Fibroblast of lung (primary cell): ENCODE results near the gene SLC24A3. TPM values are rescaled to one million over a fixed set of nuclear protein-coding genes. Genes with fewer than 3 reads are reported as not detected.
A peak's percentile ranks its signal among the peaks of the same experiment; 100 is the strongest.
"Not testable (repeated sequence)": the region's sequence is repeated elsewhere in the genome, so short reads cannot be mapped to it uniquely, and the experiment has no call there.

Source experiments
- DNase-seq, 2 donors: peaks; one replicate each; pipeline versions ENCODE4 v3.0.0 to v3.0.0-alpha.2; 2010; ENCODE audit warnings: low read depth in 2 of 2
- H2AFZ ChIP-seq: 2 replicates; pipeline ENCODE4 v1.5.1; 2012; ENCODE audit warnings: low read length, control low read depth, inconsistent platforms
- H3K27ac ChIP-seq: 2 replicates; pipeline ENCODE4 v1.5.1; 2011; ENCODE audit warnings: low read length, control low read depth; ENCODE audit not compliant: insufficient read depth
- H3K27me3 ChIP-seq: 2 replicates; pipeline ENCODE4 v1.5.1; 2011; ENCODE audit warnings: mild to moderate bottlenecking, low read length; ENCODE audit not compliant: control insufficient read depth, insufficient read depth
- H3K36me3 ChIP-seq: 2 replicates; pipeline ENCODE4 v1.5.1; 2011; ENCODE audit warnings: low read length; ENCODE audit not compliant: control insufficient read depth, insufficient read depth
- H3K4me1 ChIP-seq: 2 replicates; pipeline ENCODE4 v1.5.1; 2011; ENCODE audit warnings: low read length; ENCODE audit not compliant: control insufficient read depth, insufficient read depth; ENCODE audit errors: extremely low read depth
- H3K4me2 ChIP-seq: 2 replicates; pipeline ENCODE4 v1.5.1; 2011; ENCODE audit warnings: low read length, control low read depth; ENCODE audit not compliant: insufficient read depth; ENCODE audit errors: extremely low read depth
- H3K4me3 ChIP-seq, 4 experiments: fragments of 200-600 bp in 1 of 4; sonication (generic) in 1 of 4; replicated peaks in 1 of 4; 2 replicates each; pipeline ENCODE4 v1.5.1; 2011 to 2016; ENCODE audit warnings: low read length in 4 of 4, low read depth in 3 of 4, mild to moderate bottlenecking in 3 of 4, control low read depth in 2 of 4, inconsistent platforms in 1 of 4, mixed read lengths in 1 of 4; ENCODE audit not compliant: insufficient read depth in 1 of 4; ENCODE audit errors: control extremely low read depth in 1 of 4
- H3K79me2 ChIP-seq: 2 replicates; pipeline ENCODE4 v1.5.1; 2012; ENCODE audit warnings: mild to moderate bottlenecking, low read length, inconsistent platforms; ENCODE audit not compliant: control insufficient read depth, insufficient read depth
- H3K9ac ChIP-seq: 2 replicates; pipeline ENCODE4 v1.5.1; 2011; ENCODE audit warnings: mild to moderate bottlenecking, low read length, control low read depth; ENCODE audit not compliant: insufficient read depth
- H3K9me3 ChIP-seq: 2 replicates; pipeline ENCODE4 v1.5.1; 2012; ENCODE audit warnings: low read depth, low read length; ENCODE audit not compliant: control insufficient read depth, insufficient read depth
- H4K20me1 ChIP-seq: 2 replicates; pipeline ENCODE4 v1.5.1; 2011; ENCODE audit warnings: low read length; ENCODE audit not compliant: control insufficient read depth, insufficient read depth; ENCODE audit errors: extremely low read depth
- CTCF ChIP-seq, 2 donors: IDR thresholded peaks in 1 of 2; conservative IDR thresholded peaks in 1 of 2; 1 replicate in 1 of 2; 2 replicates in 1 of 2; pipeline ENCODE4 v1.5.1; 2011 to 2012; ENCODE audit warnings: low read length in 2 of 2, control low read depth in 1 of 2, inconsistent platforms in 1 of 2, low read depth in 1 of 2, mild to moderate bottlenecking in 1 of 2
- EZH2 ChIP-seq: IDR thresholded peaks from 2 replicates; pipeline ENCODE4 v1.5.1; 2012; ENCODE audit warnings: low read length, control low read depth, mild to moderate bottlenecking; ENCODE audit errors: missing control alignments
- polyA plus RNA-seq, 2 donors: library from polyadenylated mRNA; depleted of rRNA in 1 of 2; stranded (reverse) in 1 of 2; unstranded in 1 of 2; fragments of >200 nt; gene quantifications; 2 replicates each; pipeline ENCODE4 v1.2.1, GENCODE V29; 2011 to 2012; ENCODE audit warnings: missing spikeins in 1 of 2
- total RNA-seq: library from RNA; depleted of rRNA; stranded (reverse); fragments of >200 nt; gene quantifications from 2 replicates; pipeline ENCODE4 v1.2.1, GENCODE V29; 2014

Gene SLC24A3
- total and polyA plus RNA-seq, 2 donors (not counting 1 experiment from before 2014, with no cell fraction given): 0.03 to 1.8 TPM

- H3K9ac ChIP-seq: no peak overlapping the region
- no peaks in the 10 kb centered on the region for H3K27me3 ChIP-seq
- TF ChIP-seq EZH2 (no peak), CTCF (conservative IDR thresholded peaks at IDR 0.05 in 1 of 2, IDR thresholded peaks at IDR 0.05 in 1 of 2; ENCODE audit: low read depth in 1 of 2, low read length in 2 of 2) (peak; percentile 68 to 79)
- H3K79me2 ChIP-seq: no peaks in the 10 kb centered on the region
- no peak overlapping the region for H3K27ac ChIP-seq
- H3K4me1 ChIP-seq: no peaks in the 10 kb centered on the region
- H3K9me3 ChIP-seq: no peaks in the 10 kb centered on the region
- no peak overlapping the region for H3K4me2 ChIP-seq
- H3K36me3 ChIP-seq: no peaks in the 10 kb centered on the region
- no peaks in the 10 kb centered on the region for H4K20me1 ChIP-seq
- DNase-seq: peak; percentile 40 to 67
- H2AFZ ChIP-seq: no peak overlapping the region
- H3K4me3 ChIP-seq: no peak overlapping the region
Observed at GRCh38 chr20:19628570-19629134, 416.2 kb downstream of the SLC24A3 start.

GRCh38 chr20:19631410-19631809, 419.0 kb downstream of the SLC24A3 start:
- Histone ChIP-seq H2AFZ (no peak overlapping the region), H3K27me3 (no peaks in the 10 kb centered on the region), H3K27ac (no peak overlapping the region), H3K9me3 (no peaks in the 10 kb centered on the region), H3K4me2 (no peak overlapping the region), H3K36me3 (no peaks in the 10 kb centered on the region), H3K4me1 (no peaks in the 10 kb centered on the region), H3K4me3 (no peak overlapping the region), H3K9ac (no peak overlapping the region), H3K79me2 (no peaks in the 10 kb centered on the region), H4K20me1 (no peaks in the 10 kb centered on the region)
- peak in 1 of 2 donors; percentile 15 for DNase-seq
- no peak for TF ChIP-seq CTCF (conservative IDR thresholded peaks at IDR 0.05 in 1 of 2, IDR thresholded peaks at IDR 0.05 in 1 of 2; ENCODE audit: low read depth in 1 of 2, low read length in 2 of 2)
- no peak for TF ChIP-seq EZH2

GRCh38 chr20:19633985-19634384, 421.5 kb downstream of the SLC24A3 start:
- no peak overlapping the region for H2AFZ ChIP-seq
- H3K4me3 ChIP-seq: no peak overlapping the region
- H3K9ac ChIP-seq: no peak overlapping the region
- no peaks in the 10 kb centered on the region for H3K79me2 ChIP-seq
- no peaks in the 10 kb centered on the region for H3K36me3 ChIP-seq
- no peak overlapping the region for H3K4me2 ChIP-seq
- H4K20me1 ChIP-seq: no peaks in the 10 kb centered on the region
- H3K27ac ChIP-seq: no peak overlapping the region
- TF ChIP-seq CTCF (conservative IDR thresholded peaks at IDR 0.05 in 1 of 2, IDR thresholded peaks at IDR 0.05 in 1 of 2; ENCODE audit: low read depth in 1 of 2, low read length in 2 of 2) (no peak), EZH2 (no peak)
- DNase-seq: peak in 1 of 2 donors; percentile 17
- no peaks in the 10 kb centered on the region for H3K9me3 ChIP-seq
- H3K27me3 ChIP-seq: no peaks in the 10 kb centered on the region
- H3K4me1 ChIP-seq: no peaks in the 10 kb centered on the region

GRCh38 chr20:19639471-19640045, 427.1 kb downstream of the SLC24A3 start:
- H3K4me2 ChIP-seq, H2AFZ ChIP-seq, H3K9ac ChIP-seq, H3K36me3 ChIP-seq, H3K27ac ChIP-seq, H3K27me3 ChIP-seq, H3K4me1 ChIP-seq, H3K79me2 ChIP-seq, H4K20me1 ChIP-seq, DNase-seq, H3K4me3 ChIP-seq, H3K9me3 ChIP-seq: not testable (repeated sequence)
